Choroid plexus epithelial cell (primary cell): Measurements from ENCODE around the gene ATP2B2.

Source experiments
- DNase-seq: peaks from one replicate; pipeline ENCODE4 v3.0.0-alpha.2; 2010; ENCODE audit warnings: low read depth
- H3K4me3 ChIP-seq: 2 replicates; pipeline ENCODE4 v1.5.1; 2011; ENCODE audit warnings: low read depth, mild to moderate bottlenecking, control low read depth, low read length, moderate library complexity
- CTCF ChIP-seq: conservative IDR thresholded peaks from 2 replicates; pipeline ENCODE4 v1.5.1; 2011; ENCODE audit warnings: low read depth, mild to moderate bottlenecking, control low read depth, inconsistent platforms, low read length, moderate library complexity

ATP2B2 gene

DNA sequence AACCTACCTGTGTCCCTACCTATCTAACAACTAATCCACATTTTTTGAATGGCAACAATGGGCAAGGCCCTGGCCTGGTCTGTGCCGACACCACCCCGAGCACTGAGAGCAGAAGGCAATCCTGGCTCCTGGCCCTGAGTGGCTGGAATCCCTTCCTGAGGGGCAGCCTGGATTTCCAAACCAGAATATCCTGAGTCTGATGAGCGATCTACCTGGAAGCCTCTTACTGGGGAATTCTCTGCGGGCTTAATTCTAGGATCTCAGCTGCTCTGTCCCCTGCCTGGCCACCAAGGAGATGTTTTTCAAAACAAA lies 22.1 kb downstream of the ATP2B2 start:
- no peak overlapping the region for H3K4me3 ChIP-seq
- TF ChIP-seq CTCF = no peak
- DNase-seq = no peak

DNA sequence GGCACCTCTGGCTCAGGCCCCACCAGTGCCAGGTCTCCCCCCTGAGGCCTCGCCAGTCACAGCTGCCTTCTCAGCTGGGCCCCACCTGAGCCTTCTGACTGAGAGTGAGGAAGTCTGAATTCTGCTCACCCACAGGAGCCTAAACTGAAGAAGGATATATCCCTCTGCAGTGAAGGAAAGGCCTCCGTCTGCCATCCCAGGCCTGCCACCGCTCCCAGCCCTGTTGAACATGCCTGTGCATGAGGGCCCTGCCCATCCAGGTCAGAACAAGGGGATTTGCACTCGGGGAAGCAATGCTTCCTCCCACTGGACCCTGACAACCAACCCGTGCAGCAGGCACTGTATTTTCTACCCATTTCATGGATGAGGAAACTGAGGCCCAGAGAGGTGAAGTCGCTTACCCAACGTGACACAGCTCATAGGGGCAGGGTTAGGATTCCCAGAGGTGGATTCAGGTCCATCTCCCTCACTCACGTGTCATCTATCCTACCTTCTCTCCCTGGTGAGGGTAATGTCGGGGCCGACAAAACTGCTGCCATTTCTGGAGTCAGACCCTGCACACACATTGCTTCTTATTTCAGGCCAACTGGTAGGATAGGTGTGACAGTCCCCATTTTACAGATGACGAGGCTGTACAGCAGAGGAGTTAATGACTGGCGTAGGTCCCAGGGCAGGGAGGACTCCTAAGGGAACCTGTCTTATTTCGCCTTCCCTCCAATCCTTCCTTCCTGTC lies 22.6 kb downstream of the ATP2B2 start:
- TF ChIP-seq CTCF = no peak
- DNase-seq = no peak
- no peak overlapping the region for H3K4me3 ChIP-seq

DNA sequence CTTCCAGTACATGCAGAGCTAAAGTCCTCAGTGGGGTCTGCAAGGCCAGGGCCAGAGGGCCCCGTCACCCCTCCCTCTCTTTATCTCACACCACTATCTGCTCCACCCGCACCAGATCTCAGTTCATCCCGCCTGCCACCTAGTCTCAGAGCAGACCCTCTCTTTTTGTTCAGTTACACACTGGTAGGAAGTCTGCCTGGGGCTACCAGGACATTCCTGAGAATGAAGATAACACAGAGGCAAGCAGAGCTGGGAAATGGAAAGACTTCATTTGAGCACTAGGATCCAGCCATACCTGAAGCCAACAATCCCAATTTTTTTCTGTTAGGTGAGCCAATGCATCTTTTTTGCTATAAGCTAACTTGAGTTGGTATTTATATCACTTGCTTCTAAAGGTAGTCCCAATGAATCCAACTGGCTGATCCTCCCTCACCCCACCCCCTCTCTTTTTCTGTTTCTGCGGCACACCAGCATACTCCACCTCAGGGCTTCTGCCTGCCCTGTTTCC lies 24.5 kb downstream of the ATP2B2 start:
- no peak for TF ChIP-seq CTCF
- H3K4me3 ChIP-seq = no peak overlapping the region
- DNase-seq = no peak

DNA sequence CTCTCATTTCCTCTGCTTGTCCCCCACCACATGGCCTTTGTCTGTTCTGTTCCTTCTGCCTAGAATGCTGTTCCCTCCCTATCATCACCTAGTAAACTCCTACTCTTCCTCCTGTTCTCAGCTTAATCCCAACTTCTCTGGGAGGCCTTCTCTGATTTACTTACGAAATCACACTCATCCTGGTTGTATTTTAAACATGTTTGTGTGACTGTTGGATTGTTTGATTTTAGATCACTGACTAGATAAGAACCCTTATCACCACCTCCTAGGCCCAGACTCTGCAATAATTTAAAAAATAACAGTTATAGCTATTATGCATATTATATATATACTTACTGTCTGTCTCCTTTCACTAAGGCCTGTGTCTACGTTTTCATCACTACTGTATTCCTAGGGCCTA lies 26.1 kb downstream of the ATP2B2 start:
- H3K4me3 ChIP-seq = no peak overlapping the region
- no peak for DNase-seq
- TF ChIP-seq CTCF = no peak

DNA sequence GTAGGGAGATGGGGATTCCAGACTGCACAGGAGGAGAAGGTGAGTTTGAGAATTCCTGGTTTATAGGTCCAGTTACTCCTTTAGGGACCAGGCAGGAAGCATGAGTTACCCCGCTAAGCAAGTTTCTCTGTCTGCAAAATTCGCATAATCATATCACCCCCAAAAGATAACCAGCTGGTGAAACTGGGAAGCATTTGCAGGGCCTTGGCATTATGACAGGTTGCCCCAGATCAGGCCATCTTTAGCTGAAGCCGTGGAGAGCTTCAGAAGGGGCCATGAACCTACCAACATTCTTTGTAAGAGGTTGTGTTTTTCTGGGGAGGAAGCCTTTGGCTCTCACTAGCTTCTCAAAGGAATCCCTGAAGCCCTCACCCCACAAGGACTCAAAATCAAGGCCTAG lies 29.4 kb downstream of the ATP2B2 start:
- no peak for TF ChIP-seq CTCF
- DNase-seq = no peak

GRCh38 chr3:10474847-10475246 lies 30.5 kb downstream of the ATP2B2 start:
- TF ChIP-seq CTCF = no peak
- DNase-seq = no peak
- H3K4me3 ChIP-seq = no peak overlapping the region

More for the DNA sequence above, 29.4 kb downstream of the ATP2B2 start:
- no peak overlapping the region for H3K4me3 ChIP-seq

GRCh38 chr3:10474275-10474646 lies 31.1 kb downstream of the ATP2B2 start:
- no peak for TF ChIP-seq CTCF

More at GRCh38 chr3:10474275-10474646, 31.1 kb downstream of the ATP2B2 start:
- DNase-seq = no peak
- no peak overlapping the region for H3K4me3 ChIP-seq
